Measurements from ENCODE around the gene S100A3. TPM values are rescaled to one million over a fixed set of nuclear protein-coding genes. Genes with fewer than 3 reads are reported as not detected.
"Not testable (repeated sequence)": the region's sequence is repeated elsewhere in the genome, so short reads cannot be mapped to it uniquely, and the experiment has no call there.

Gene S100A3
- polyA plus RNA-seq, 2 donors = 10.2 to 27.5 TPM

- 51 to 76% methylated on average over 7 of the region's 7 CpGs for WGBS, 2 donors
- Histone ChIP-seq H3K27me3 (ENCODE audit: control insufficient read depth in 1 of 2, insufficient read depth in 2 of 2, low read length in 2 of 2) (no peaks in the 10 kb centered on the region), H3K4me3 (ENCODE audit: low read depth in 1 of 2, low read length in 2 of 2) (peak overlapping the region; percentile 61 to 72), H3K4me1 (ENCODE audit: control insufficient read depth in 2 of 2, insufficient read depth in 2 of 2, low read length in 1 of 2) (peaks cover 3 to 16% of the 10 kb centered on the region in 2 donors), H3K27ac (ENCODE audit: low read depth in 2 of 2, low read length in 1 of 2) (peak overlapping the region; percentile 87 to 96), H3K9me3 (ENCODE audit: control insufficient read depth in 2 of 2, insufficient read depth in 1 of 2, low read depth in 1 of 2, low read length in 1 of 2) (no peaks in the 10 kb centered on the region), H3K36me3 (ENCODE audit: control insufficient read depth in 2 of 2, insufficient read depth in 2 of 2, low read length in 1 of 2) (peaks cover 0 to 10% of the 10 kb centered on the region in 2 donors)
Measured at GRCh38 chr1:153563991-153564390, 14.9 kb upstream of the S100A3 start.

GRCh38 chr1:153563483-153563901 lies 14.4 kb upstream of the S100A3 start:
- Histone ChIP-seq H3K36me3 (ENCODE audit: control insufficient read depth in 2 of 2, insufficient read depth in 2 of 2, low read length in 1 of 2) (peaks cover 0 to 10% of the 10 kb centered on the region in 2 donors), H3K9me3 (ENCODE audit: control insufficient read depth in 2 of 2, insufficient read depth in 1 of 2, low read depth in 1 of 2, low read length in 1 of 2) (no peaks in the 10 kb centered on the region), H3K4me1 (ENCODE audit: control insufficient read depth in 2 of 2, insufficient read depth in 2 of 2, low read length in 1 of 2) (peaks cover 3 to 14% of the 10 kb centered on the region in 2 donors), H3K4me3 (ENCODE audit: low read depth in 1 of 2, low read length in 2 of 2) (peak overlapping the region; percentile 61 to 72), H3K27me3 (ENCODE audit: control insufficient read depth in 1 of 2, insufficient read depth in 2 of 2, low read length in 2 of 2) (no peaks in the 10 kb centered on the region), H3K27ac (ENCODE audit: low read depth in 2 of 2, low read length in 1 of 2) (peak overlapping the region; percentile 87 to 96)
- WGBS, 2 donors = 52 to 68% methylated on average over 6 of the region's 6 CpGs

GRCh38 chr1:153562021-153562420 lies 13.0 kb upstream of the S100A3 start:
- Histone ChIP-seq H3K27ac (ENCODE audit: low read depth in 2 of 2, low read length in 1 of 2) (peak overlapping the region in 1 of 2 donors; percentile 75), H3K4me1 (ENCODE audit: control insufficient read depth in 2 of 2, insufficient read depth in 2 of 2, low read length in 1 of 2) (peaks cover 3 to 10% of the 10 kb centered on the region in 2 donors), H3K4me3 (ENCODE audit: low read depth in 1 of 2, low read length in 2 of 2) (peak overlapping the region in 1 of 2 donors; percentile 72)
- not testable (repeated sequence) for H3K9me3 ChIP-seq (ENCODE audit: control insufficient read depth in 2 of 2, insufficient read depth in 1 of 2, low read depth in 1 of 2, low read length in 1 of 2); H3K27me3 ChIP-seq (ENCODE audit: control insufficient read depth in 1 of 2, insufficient read depth in 2 of 2, low read length in 2 of 2); H3K36me3 ChIP-seq (ENCODE audit: control insufficient read depth in 2 of 2, insufficient read depth in 2 of 2, low read length in 1 of 2)
- 65 to 67% methylated on average over 3 of the region's 3 CpGs for WGBS, 2 donors

GRCh38 chr1:153561466-153561985 lies 12.5 kb upstream of the S100A3 start:
- peaks cover 0 to 6% of the 10 kb centered on the region in 2 donors for H3K4me1 ChIP-seq (ENCODE audit: control insufficient read depth in 2 of 2, insufficient read depth in 2 of 2, low read length in 1 of 2)
- WGBS, 2 donors = 80 to 89% methylated on average over 3 of the region's 3 CpGs
- H3K9me3 ChIP-seq (ENCODE audit: control insufficient read depth in 2 of 2, insufficient read depth in 1 of 2, low read depth in 1 of 2, low read length in 1 of 2) = no peaks in the 10 kb centered on the region
- H3K27me3 ChIP-seq (ENCODE audit: control insufficient read depth in 1 of 2, insufficient read depth in 2 of 2, low read length in 2 of 2) = no peaks in the 10 kb centered on the region
- H3K27ac ChIP-seq (ENCODE audit: low read depth in 2 of 2, low read length in 1 of 2) = peak overlapping the region in 1 of 2 donors; percentile 70
- H3K36me3 ChIP-seq (ENCODE audit: control insufficient read depth in 2 of 2, insufficient read depth in 2 of 2, low read length in 1 of 2) = peaks cover 0 to 10% of the 10 kb centered on the region in 2 donors
- H3K4me3 ChIP-seq (ENCODE audit: low read depth in 1 of 2, low read length in 2 of 2) = no peak overlapping the region

- H3K9me3 ChIP-seq (ENCODE audit: control insufficient read depth in 2 of 2, insufficient read depth in 1 of 2, low read depth in 1 of 2, low read length in 1 of 2) = no peaks in the 10 kb centered on the region
- no peak overlapping the region for H3K4me3 ChIP-seq (ENCODE audit: low read depth in 1 of 2, low read length in 2 of 2)
- H3K27ac ChIP-seq (ENCODE audit: low read depth in 2 of 2, low read length in 1 of 2) = peak overlapping the region in 1 of 2 donors; percentile 70
- H3K27me3 ChIP-seq (ENCODE audit: control insufficient read depth in 1 of 2, insufficient read depth in 2 of 2, low read length in 2 of 2) = no peaks in the 10 kb centered on the region
- H3K36me3 ChIP-seq (ENCODE audit: control insufficient read depth in 2 of 2, insufficient read depth in 2 of 2, low read length in 1 of 2) = peaks cover 0 to 10% of the 10 kb centered on the region in 2 donors
- WGBS, 2 donors = 76 to 81% methylated on average over 10 of the region's 10 CpGs
- H3K4me1 ChIP-seq (ENCODE audit: control insufficient read depth in 2 of 2, insufficient read depth in 2 of 2, low read length in 1 of 2) = peaks cover 0 to 6% of the 10 kb centered on the region in 2 donors
Measured at GRCh38 chr1:153560771-153561465, 11.9 kb upstream of the S100A3 start.

GRCh38 chr1:153560241-153560640 lies 11.2 kb upstream of the S100A3 start:
- 66 to 87% methylated on average over 2 of the region's 2 CpGs for WGBS, 2 donors
- Histone ChIP-seq H3K4me1 (ENCODE audit: control insufficient read depth in 2 of 2, insufficient read depth in 2 of 2, low read length in 1 of 2) (no peaks in the 10 kb centered on the region), H3K9me3 (ENCODE audit: control insufficient read depth in 2 of 2, insufficient read depth in 1 of 2, low read depth in 1 of 2, low read length in 1 of 2) (no peaks in the 10 kb centered on the region), H3K27ac (ENCODE audit: low read depth in 2 of 2, low read length in 1 of 2) (no peak overlapping the region), H3K36me3 (ENCODE audit: control insufficient read depth in 2 of 2, insufficient read depth in 2 of 2, low read length in 1 of 2) (peaks cover 0 to 10% of the 10 kb centered on the region in 2 donors), H3K4me3 (ENCODE audit: low read depth in 1 of 2, low read length in 2 of 2) (no peak overlapping the region), H3K27me3 (ENCODE audit: control insufficient read depth in 1 of 2, insufficient read depth in 2 of 2, low read length in 2 of 2) (no peaks in the 10 kb centered on the region)

- peaks cover 3 to 13% of the 10 kb centered on the region in 2 donors for H3K4me1 ChIP-seq (ENCODE audit: control insufficient read depth in 2 of 2, insufficient read depth in 2 of 2, low read length in 1 of 2)
- peaks cover 0 to 8% of the 10 kb centered on the region in 2 donors for H3K36me3 ChIP-seq (ENCODE audit: control insufficient read depth in 2 of 2, insufficient read depth in 2 of 2, low read length in 1 of 2)
- H3K4me3 ChIP-seq (ENCODE audit: low read depth in 1 of 2, low read length in 2 of 2) = no peak overlapping the region
- H3K27ac ChIP-seq (ENCODE audit: low read depth in 2 of 2, low read length in 1 of 2) = peak overlapping the region; percentile 5 to 58
- H3K27me3 ChIP-seq (ENCODE audit: control insufficient read depth in 1 of 2, insufficient read depth in 2 of 2, low read length in 2 of 2) = no peaks in the 10 kb centered on the region
- 77 to 80% methylated on average over 3 of the region's 3 CpGs for WGBS, 2 donors
- no peaks in the 10 kb centered on the region for H3K9me3 ChIP-seq (ENCODE audit: control insufficient read depth in 2 of 2, insufficient read depth in 1 of 2, low read depth in 1 of 2, low read length in 1 of 2)
Measured at GRCh38 chr1:153557877-153558276, 8.8 kb upstream of the S100A3 start.

- no peaks in the 10 kb centered on the region for H3K9me3 ChIP-seq (ENCODE audit: control insufficient read depth in 2 of 2, insufficient read depth in 1 of 2, low read depth in 1 of 2, low read length in 1 of 2)
- H3K4me1 ChIP-seq (ENCODE audit: control insufficient read depth in 2 of 2, insufficient read depth in 2 of 2, low read length in 1 of 2) = peaks cover 3 to 13% of the 10 kb centered on the region in 2 donors
- H3K27me3 ChIP-seq (ENCODE audit: control insufficient read depth in 1 of 2, insufficient read depth in 2 of 2, low read length in 2 of 2) = no peaks in the 10 kb centered on the region
- H3K4me3 ChIP-seq (ENCODE audit: low read depth in 1 of 2, low read length in 2 of 2) = no peak overlapping the region
- H3K27ac ChIP-seq (ENCODE audit: low read depth in 2 of 2, low read length in 1 of 2) = no peak overlapping the region
- 98 to 100% methylated on average over 1 of the region's 1 CpG for WGBS, 2 donors
- H3K36me3 ChIP-seq (ENCODE audit: control insufficient read depth in 2 of 2, insufficient read depth in 2 of 2, low read length in 1 of 2) = peaks cover 0 to 4% of the 10 kb centered on the region in 2 donors
Measured at GRCh38 chr1:153556348-153556747, 7.3 kb upstream of the S100A3 start.

- Histone ChIP-seq H3K9me3 (ENCODE audit: control insufficient read depth in 2 of 2, insufficient read depth in 1 of 2, low read depth in 1 of 2, low read length in 1 of 2) (no peaks in the 10 kb centered on the region), H3K27me3 (ENCODE audit: control insufficient read depth in 1 of 2, insufficient read depth in 2 of 2, low read length in 2 of 2) (no peaks in the 10 kb centered on the region), H3K36me3 (ENCODE audit: control insufficient read depth in 2 of 2, insufficient read depth in 2 of 2, low read length in 1 of 2) (peaks cover 0 to 4% of the 10 kb centered on the region in 2 donors), H3K4me1 (ENCODE audit: control insufficient read depth in 2 of 2, insufficient read depth in 2 of 2, low read length in 1 of 2) (peaks cover 11 to 31% of the 10 kb centered on the region in 2 donors), H3K4me3 (ENCODE audit: low read depth in 1 of 2, low read length in 2 of 2) (no peak overlapping the region), H3K27ac (ENCODE audit: low read depth in 2 of 2, low read length in 1 of 2) (peak overlapping the region; percentile 72 to 87)
- 28 to 60% methylated on average over 2 of the region's 2 CpGs for WGBS, 2 donors
Measured at GRCh38 chr1:153553830-153554541, 4.9 kb upstream of the S100A3 start.

All from esophagus (tissue), 2 donors.